HTR-8/SVneo (cell line): ENCODE measurements around the gene CD79B.
A peak's percentile ranks its signal among the peaks of the same experiment; 100 is the strongest.
"Not testable (repeated sequence)": the region's sequence is repeated elsewhere in the genome, so short reads cannot be mapped to it uniquely, and the experiment has no call there.

ENCODE experiments used
- DNase-seq: peaks from one replicate; pipeline ENCODE4 v3.0.0; 2011; ENCODE audit warnings: low spot score, mixed read lengths; ENCODE audit not compliant: insufficient read length
- FAIRE-seq: peaks from 2 replicates; lab custom pipeline; 2011; peaks lifted over from hg19 to GRCh38; lab: Jason Lieb, UNC

The CD79B gene

DNA sequence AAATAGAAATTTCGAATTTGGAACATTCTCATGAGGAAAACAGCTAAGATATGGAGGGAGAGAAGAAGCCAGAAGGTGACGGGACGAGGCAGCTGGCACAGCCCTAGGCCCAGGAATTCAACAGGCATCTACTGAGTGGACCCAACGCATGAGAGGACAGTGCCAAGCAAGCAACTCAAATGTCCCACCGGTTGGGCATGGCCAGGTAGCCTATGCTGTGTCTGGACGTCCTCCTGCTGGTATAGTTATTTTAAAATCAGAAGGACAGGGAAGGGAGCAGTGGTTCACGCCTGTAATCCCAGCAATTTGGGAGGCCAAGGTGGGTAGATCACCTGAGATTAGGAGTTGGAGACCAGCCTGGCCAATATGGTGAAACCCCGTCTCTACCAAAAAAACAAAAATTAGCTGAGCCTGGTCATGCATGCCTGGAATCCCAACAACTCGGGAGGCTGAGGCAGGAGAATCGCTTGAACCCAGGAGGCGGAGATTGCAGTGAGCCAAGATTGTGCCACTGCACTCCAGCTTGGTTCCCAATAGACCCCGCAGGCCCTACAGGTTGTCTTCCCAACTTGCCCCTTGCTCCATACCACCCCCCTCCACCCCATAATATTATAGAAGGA is 15.5 kb downstream of the CD79B start:
- FAIRE-seq = no peak
- no peak for DNase-seq

GRCh38 chr17:63915753-63916152 is 16.4 kb downstream of the CD79B start:
- DNase-seq, FAIRE-seq: not testable (repeated sequence)

- FAIRE-seq (no peak), DNase-seq (no peak)
These were observed 17.7 kb downstream of the CD79B start for GRCh38 chr17:63914471-63914870.

DNA sequence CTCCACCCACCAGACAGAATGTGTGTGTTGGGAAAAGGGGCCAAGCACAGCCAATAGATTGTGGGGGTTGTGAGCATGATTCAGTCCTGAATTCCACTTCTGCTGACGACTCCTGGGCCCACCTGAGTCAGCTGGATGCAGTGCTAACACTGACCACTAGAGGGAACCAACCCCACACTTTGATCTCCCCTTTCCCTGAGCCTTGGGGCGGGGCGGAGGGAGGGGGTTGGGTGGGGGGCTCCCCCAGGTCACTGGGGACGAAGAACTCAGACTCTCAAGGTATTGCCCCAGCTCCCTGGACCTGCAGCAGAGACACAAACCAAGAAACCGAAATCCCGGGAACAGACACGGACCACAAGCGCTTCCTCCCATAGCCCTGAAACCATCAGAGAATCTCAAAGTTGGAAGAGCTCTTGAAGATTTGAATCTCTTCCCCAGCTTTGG is 20.5 kb downstream of the CD79B start:
- DNase-seq = peak; percentile 73
- no peak for FAIRE-seq

DNA sequence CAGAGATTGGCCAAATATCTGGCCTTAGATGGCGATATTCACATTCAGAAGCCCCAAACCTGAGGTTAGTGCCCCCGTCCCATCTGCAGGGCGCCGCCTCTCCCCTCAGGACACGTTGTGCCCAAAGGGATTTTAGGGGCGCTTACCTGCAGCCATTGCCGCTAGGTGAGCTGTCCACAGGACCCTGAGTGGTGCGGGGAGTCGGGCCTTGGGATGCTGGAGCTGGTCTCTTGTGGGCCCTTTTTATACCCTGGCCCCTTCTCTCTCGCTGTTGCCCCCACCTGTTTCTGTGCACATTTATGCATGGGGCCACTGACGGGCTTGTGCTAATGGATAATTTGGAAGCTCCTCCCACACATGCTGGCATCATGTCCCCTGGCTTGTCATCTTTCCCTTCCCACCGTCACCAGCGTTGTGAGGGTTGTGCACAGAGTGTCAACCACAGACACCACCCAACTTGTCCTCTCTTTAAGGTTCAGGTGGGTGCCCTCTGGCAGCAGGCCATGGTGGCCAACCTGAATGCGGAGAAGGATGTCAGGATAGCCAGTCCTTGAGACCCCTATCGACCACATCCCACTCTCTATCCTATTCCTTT is 21.0 kb downstream of the CD79B start, which contains the start of gene CSHL1:
Gene CSHL1, minus strand, starts transcription at position 218 of the 595 bp plus-strand sequence. Its CDS starts 62 bp downstream, at position 156.
- FAIRE-seq = no peak
- DNase-seq = no peak

DNA sequence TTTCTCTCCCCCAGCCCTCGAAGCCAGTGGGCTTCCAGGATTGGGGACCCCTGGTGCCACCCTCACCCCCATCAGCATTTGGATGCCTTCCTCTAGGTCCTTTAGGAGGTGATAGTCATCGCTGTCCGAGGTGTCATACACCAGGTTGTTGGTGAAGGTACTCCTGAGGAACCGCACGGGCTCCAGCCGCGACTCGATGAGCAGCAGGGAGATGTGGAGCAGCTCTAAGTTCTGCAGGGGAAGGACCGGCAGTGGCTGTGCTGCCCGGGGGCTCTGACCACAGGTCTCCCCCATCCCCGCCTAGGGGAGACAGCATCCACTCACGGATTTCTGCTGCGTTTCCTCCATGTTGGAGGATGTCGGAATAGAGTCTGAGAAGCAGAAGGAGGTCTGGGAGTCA is 22.0 kb downstream of the CD79B start:
- no peak for FAIRE-seq

GRCh38 chr17:63909586-63909985 is 22.5 kb downstream of the CD79B start:
- not testable (repeated sequence) for DNase-seq, FAIRE-seq

More for the DNA sequence above, 22.0 kb downstream of the CD79B start:
- no peak for DNase-seq

DNA sequence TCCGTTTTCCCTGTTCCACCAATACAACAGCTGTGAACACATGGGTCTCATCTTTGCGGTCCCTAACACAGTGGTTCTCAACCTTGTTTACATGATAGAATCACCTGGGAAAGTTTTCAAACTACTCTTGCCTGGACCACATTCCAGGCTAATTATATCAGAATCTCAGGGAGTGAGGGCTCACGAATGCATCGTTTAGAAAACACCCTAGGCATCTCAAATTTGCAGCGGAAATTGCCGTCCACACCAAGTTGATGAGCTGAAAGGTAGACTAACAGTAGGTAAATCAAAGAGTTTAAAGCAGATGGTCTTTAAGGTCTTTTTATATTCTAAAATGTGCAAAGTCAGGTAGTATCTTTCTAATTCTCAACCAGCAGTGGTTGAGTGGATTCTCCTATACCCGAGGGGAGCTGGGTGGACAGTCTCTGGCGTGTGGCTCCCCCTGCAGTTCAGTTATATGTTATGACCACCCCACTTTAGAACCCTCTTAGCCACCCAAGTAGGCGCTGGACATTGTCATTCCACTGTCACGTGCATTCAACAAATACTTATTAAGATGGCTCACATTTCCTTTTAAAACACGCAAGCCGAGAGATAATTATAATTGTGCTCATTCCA is 24.9 kb downstream of the CD79B start:
- not testable (repeated sequence) for DNase-seq, FAIRE-seq

GRCh38 chr17:63904796-63905195 is 27.3 kb downstream of the CD79B start:
- DNase-seq, FAIRE-seq: not testable (repeated sequence)

GRCh38 chr17:63903787-63904201 is 28.3 kb downstream of the CD79B start:
- DNase-seq = not testable (repeated sequence)
- peak; percentile 16 for FAIRE-seq

- not testable (repeated sequence) for DNase-seq, FAIRE-seq
These were observed 30.2 kb downstream of the CD79B start for GRCh38 chr17:63901971-63902370.

- not testable (repeated sequence) for DNase-seq, FAIRE-seq
These were observed 33.0 kb downstream of the CD79B start for GRCh38 chr17:63898899-63899798.

GRCh38 chr17:63896524-63897354 is 35.4 kb downstream of the CD79B start, which contains the start of gene CSH1:
TSS of gene CSH1 (minus strand) at chr17:63896574. CDS start at chr17:63896511, 63 bp downstream.
- DNase-seq, FAIRE-seq: not testable (repeated sequence)

DNA sequence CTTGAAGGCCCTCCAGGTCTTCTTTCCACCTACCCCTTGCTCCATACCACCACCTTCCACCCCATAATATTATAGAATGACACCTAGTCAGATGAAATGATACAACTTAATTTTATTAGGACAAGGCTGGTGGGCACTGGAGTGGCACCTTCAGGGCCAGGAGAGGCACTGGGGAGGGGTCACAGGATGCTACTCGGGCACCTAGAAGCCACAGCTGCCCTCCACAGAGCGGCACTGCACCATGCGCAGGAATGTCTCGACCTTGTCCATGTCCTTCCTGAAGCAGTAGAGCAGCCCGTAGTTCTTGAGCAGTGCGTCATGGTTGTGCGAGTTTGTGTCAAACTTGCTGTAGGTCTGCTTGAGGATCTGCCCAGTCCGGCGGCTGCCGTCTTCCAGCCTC is 37.3 kb downstream of the CD79B start:
- not testable (repeated sequence) for DNase-seq, FAIRE-seq

- not testable (repeated sequence) for FAIRE-seq, DNase-seq
These were observed 38.1 kb downstream of the CD79B start for GRCh38 chr17:63894021-63894420.

DNA sequence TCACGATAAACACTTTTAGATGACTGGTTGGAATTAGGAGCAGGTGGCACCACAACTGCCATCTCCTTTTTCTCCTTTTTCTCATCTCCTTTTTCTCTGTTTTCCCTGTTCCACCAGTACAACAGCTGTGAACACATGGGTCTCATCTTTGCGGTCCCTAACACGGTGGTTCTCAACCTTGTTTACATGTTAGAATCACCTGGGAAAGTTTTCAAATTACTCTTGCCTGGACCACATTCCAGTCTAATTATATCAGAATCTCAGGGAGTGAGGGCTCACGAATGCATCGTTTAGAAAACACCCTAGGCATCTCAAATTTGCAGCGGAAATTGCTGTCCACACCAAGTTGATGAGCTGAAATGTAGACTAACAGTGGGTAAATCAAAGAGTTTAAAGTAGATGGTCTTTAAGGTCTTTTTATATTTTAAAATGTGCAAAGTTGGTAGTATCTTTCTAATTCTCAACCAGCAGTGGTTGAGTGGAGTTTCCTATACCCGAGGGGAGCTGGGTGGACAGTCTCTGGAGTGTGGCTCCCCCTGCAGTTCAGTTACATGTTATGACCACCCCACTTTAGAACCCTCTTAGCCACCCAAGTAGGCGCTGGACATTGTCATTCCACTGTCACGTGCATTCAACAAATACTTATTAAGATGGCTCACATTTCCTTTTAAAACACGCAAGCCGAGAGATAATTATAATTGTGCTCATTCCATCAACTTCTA is 39.7 kb downstream of the CD79B start:
- DNase-seq, FAIRE-seq: not testable (repeated sequence)

- not testable (repeated sequence) for DNase-seq, FAIRE-seq
These were observed 42.9 kb downstream of the CD79B start for GRCh38 chr17:63889026-63889848.
